HepG2 (cell line): ENCODE measurements around the gene TTC31. TPM values are rescaled to one million over a fixed set of nuclear protein-coding genes. Genes with fewer than 3 reads are reported as not detected.
A peak's percentile ranks its signal among the peaks of the same experiment; 100 is the strongest.

Source experiments
- FIP1L1 ChIP-seq: fragments of 200-400 bp; formaldehyde crosslinking; IDR thresholded peaks from 2 replicates; pipeline ENCODE4 v1.6.1; 2018; ENCODE audit warnings: low read depth, mild to moderate bottlenecking, low read length, moderate library complexity, borderline replicate concordance; ENCODE audit not compliant: insufficient read depth
- HHEX ChIP-seq: IDR thresholded peaks from 2 replicates; pipeline ENCODE4 v1.6.1; 2016; ENCODE audit warnings: control low read depth
- HNF4A ChIP-seq: sonication (generic); formaldehyde crosslinking; IDR thresholded peaks from 2 replicates; pipeline ENCODE4 v1.4.0; 2020; ENCODE audit warnings: missing genetic modification reagents
- HNRNPL ChIP-seq: fragments of 200-400 bp; formaldehyde crosslinking; IDR thresholded peaks from 2 replicates; pipeline ENCODE4 v1.6.1; 2017; ENCODE audit warnings: mild to moderate bottlenecking, low read depth, low read length
- HOXA3 ChIP-seq: sonication (generic); formaldehyde crosslinking; IDR thresholded peaks from 2 replicates; pipeline ENCODE4 v1.5.0; 2020; ENCODE audit warnings: missing genetic modification reagents
- NONO ChIP-seq, 2 experiments: fragments of 450-650 bp in 1 of 2; sonication (generic) in 1 of 2; formaldehyde crosslinking in 1 of 2; IDR thresholded peaks in 1 of 2; conservative IDR thresholded peaks in 1 of 2; 2 replicates each; pipeline versions ENCODE4 v1.6.1 to v1.8.0; 2017 to 2022; ENCODE audit warnings: mild to moderate bottlenecking in 1 of 2, missing genetic modification reagents in 1 of 2, moderate library complexity in 1 of 2
- RBFOX2 ChIP-seq: fragments of 200-400 bp; formaldehyde crosslinking; IDR thresholded peaks from 2 replicates; pipeline ENCODE4 v1.6.1; 2017; ENCODE audit warnings: low read depth, mild to moderate bottlenecking, low read length
- SMAD3 ChIP-seq: sonication (generic); formaldehyde crosslinking; IDR thresholded peaks from 2 replicates; pipeline ENCODE4 v1.4.0; 2020; ENCODE audit warnings: missing genetic modification reagents
- SOX6 ChIP-seq, 2 experiments: fragments of 450-650 bp in 1 of 2; sonication (generic) in 1 of 2; formaldehyde crosslinking in 1 of 2; IDR thresholded peaks; 2 replicates each; pipeline versions ENCODE4 v1.4.0 to v1.6.1; 2017 to 2020; ENCODE audit warnings: antibody characterized with exemption in 1 of 2, mild to moderate bottlenecking in 1 of 2, missing genetic modification reagents in 1 of 2
- TCF12 ChIP-seq, 2 experiments: fragments of 450-650 bp in 1 of 2; sonication (generic) in 1 of 2; formaldehyde crosslinking in 1 of 2; IDR thresholded peaks; 2 replicates each; pipeline versions ENCODE4 v1.6.1 to v1.8.0; 2017 to 2022; ENCODE audit warnings: antibody characterized with exemption in 1 of 2, mild to moderate bottlenecking in 1 of 2, missing genetic modification reagents in 1 of 2, moderate library complexity in 1 of 2
- ZHX1 ChIP-seq: sonication (generic); formaldehyde crosslinking; IDR thresholded peaks from 2 replicates; pipeline ENCODE4 v1.8.1; 2022; ENCODE audit warnings: low read depth, mild to moderate bottlenecking, missing genetic modification reagents
- polyA plus RNA-seq, 8 experiments: library from polyadenylated mRNA; depleted of rRNA in 3 of 8; stranded (reverse) in 7 of 8; unstranded in 1 of 8; fragments of >200 nt; fragmentation: Illumina TruSeq in 4 of 8; extraction: Trizol in 4 of 8; gene quantifications; 2 replicates each; pipeline versions ENCODE4 v1.2.1 to v1.2.3, GENCODE V29; 2011 to 2016; ENCODE audit warnings: low read depth in 4 of 8, missing spikeins in 1 of 8, mixed read lengths in 1 of 8; ENCODE audit not compliant: insufficient read depth in 1 of 8
- total RNA-seq, 5 experiments: library from RNA; depleted of rRNA; stranded (reverse); fragments of >200 nt; fragmentation: Illumina TruSeq; extraction: Trizol; gene quantifications; 2 replicates each; pipeline ENCODE4 v1.2.3, GENCODE V29; 2016; ENCODE audit warnings: low read depth in 1 of 5
- TF ChIP-seq, protein P1 (sequence below): IDR thresholded peaks from 2 replicates; pipeline ENCODE4 v1.6.1; 2016; ENCODE audit warnings: missing compliant biosample characterization, missing genetic modification reagents, borderline replicate concordance
- TF ChIP-seq, protein P2 (sequence below): IDR thresholded peaks from 2 replicates; pipeline ENCODE4 v1.6.1; 2016
- TF ChIP-seq, protein P3 (sequence below): sonication (generic); formaldehyde crosslinking; IDR thresholded peaks from 2 replicates; pipeline ENCODE4 v1.9.0; 2021; ENCODE audit warnings: missing genetic modification reagents, borderline replicate concordance

The TTC31 gene
- total and polyA plus RNA-seq, 2 of the 13 experiments (the other 11 are each of a cell fraction or from before 2014, with no cell fraction given), result 28.3 to 39.5 TPM

- TF ChIP-seq, protein P1, sequence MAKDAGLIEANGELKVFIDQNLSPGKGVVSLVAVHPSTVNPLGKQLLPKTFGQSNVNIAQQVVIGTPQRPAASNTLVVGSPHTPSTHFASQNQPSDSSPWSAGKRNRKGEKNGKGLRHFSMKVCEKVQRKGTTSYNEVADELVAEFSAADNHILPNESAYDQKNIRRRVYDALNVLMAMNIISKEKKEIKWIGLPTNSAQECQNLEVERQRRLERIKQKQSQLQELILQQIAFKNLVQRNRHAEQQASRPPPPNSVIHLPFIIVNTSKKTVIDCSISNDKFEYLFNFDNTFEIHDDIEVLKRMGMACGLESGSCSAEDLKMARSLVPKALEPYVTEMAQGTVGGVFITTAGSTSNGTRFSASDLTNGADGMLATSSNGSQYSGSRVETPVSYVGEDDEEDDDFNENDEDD, result 0 out of 2 replicates have a peak, but pooled peaks have one; percentile 8
- TF ChIP-seq HNF4A (CRISPR knock-in tag) (no peak), ZHX1 (no peak), NONO (IDR thresholded peaks at IDR 0.05) (no peak), NONO (CRISPR knock-in tag; conservative IDR thresholded peaks at IDR 0.05) (no peak; the same call in 1 of the 2 replicates), TCF12 (IDR thresholded peaks at IDR 0.05) (no peak), TCF12 (CRISPR knock-in tag; IDR thresholded peaks at IDR 0.05) (no peak), HNRNPL (no peak), RBFOX2 (no peak; the same call in 1 of the 2 replicates), FIP1L1 (no peak), SOX6 (IDR thresholded peaks at IDR 0.05) (no peak), SOX6 (CRISPR knock-in tag; IDR thresholded peaks at IDR 0.05) (no peak), SMAD3 (no peak), HOXA3 (CRISPR knock-in tag) (peak; percentile 12; the same call in 1 of the 2 replicates), HHEX (no peak)
- TF ChIP-seq, protein P2, sequence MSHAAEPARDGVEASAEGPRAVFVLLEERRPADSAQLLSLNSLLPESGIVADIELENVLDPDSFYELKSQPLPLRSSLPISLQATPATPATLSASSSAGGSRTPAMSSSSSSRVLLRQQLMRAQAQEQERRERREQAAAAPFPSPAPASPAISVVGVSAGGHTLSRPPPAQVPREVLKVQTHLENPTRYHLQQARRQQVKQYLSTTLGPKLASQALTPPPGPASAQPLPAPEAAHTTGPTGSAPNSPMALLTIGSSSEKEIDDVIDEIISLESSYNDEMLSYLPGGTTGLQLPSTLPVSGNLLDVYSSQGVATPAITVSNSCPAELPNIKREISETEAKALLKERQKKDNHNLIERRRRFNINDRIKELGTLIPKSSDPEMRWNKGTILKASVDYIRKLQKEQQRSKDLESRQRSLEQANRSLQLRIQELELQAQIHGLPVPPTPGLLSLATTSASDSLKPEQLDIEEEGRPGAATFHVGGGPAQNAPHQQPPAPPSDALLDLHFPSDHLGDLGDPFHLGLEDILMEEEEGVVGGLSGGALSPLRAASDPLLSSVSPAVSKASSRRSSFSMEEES (CRISPR knock-in tag), result 0 out of 2 replicates have a peak, but pooled peaks have one; percentile 12
- TF ChIP-seq, protein P3, sequence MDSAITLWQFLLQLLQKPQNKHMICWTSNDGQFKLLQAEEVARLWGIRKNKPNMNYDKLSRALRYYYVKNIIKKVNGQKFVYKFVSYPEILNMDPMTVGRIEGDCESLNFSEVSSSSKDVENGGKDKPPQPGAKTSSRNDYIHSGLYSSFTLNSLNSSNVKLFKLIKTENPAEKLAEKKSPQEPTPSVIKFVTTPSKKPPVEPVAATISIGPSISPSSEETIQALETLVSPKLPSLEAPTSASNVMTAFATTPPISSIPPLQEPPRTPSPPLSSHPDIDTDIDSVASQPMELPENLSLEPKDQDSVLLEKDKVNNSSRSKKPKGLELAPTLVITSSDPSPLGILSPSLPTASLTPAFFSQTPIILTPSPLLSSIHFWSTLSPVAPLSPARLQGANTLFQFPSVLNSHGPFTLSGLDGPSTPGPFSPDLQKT (CRISPR knock-in tag), result no peak
- TF ChIP-seq, all 625 proteins: peak for 32
Observed at GRCh38 chr2:74513605-74514367, 30.9 kb downstream of the TTC31 start (continued).
